H1 (cell line): ENCODE data around the gene ABI1. TPM values are rescaled to one million over a fixed set of nuclear protein-coding genes. Genes with fewer than 3 reads are reported as not detected.

Experiments used
- RAD21 ChIP-seq, 2 experiments: IDR thresholded peaks in 1 of 2; conservative IDR thresholded peaks in 1 of 2; 2 replicates each; pipeline ENCODE4 v1.6.1; 2011; ENCODE audit warnings: low read depth in 2 of 2, low read length in 2 of 2, improper control_type of control experiment in 1 of 2, inconsistent platforms in 1 of 2, mild to moderate bottlenecking in 1 of 2, moderate library complexity in 1 of 2
- polyA plus RNA-seq, 7 experiments: library from polyadenylated mRNA; depleted of rRNA in 3 of 7; stranded (reverse) in 5 of 7; unstranded in 2 of 7; fragments of >200 nt in 5 of 7; fragments of 200-250 nt in 2 of 7; gene quantifications; 1 replicate in 5 of 7; 2 replicates in 1 of 7; 4 replicates in 1 of 7; pipeline versions ENCODE4 v1.2.1 to v1.2.3, GENCODE V29; 2011 to 2013; ENCODE audit warnings: missing spikeins in 2 of 7, mixed read lengths in 2 of 7
- total RNA-seq: library from RNA; stranded (reverse); fragmentation: NEBNext Ultra II Directional; extraction: Animal tissue kit (Norgen Biotek cat#: 25700); gene quantifications from 2 replicates; pipeline ENCODE4 v1.2.1, GENCODE V29; 2021
- TF ChIP-seq, protein P1 (sequence below): IDR thresholded peaks from 2 replicates; pipeline ENCODE4 v1.6.1; 2011; ENCODE audit warnings: low read length, improper control_type of control experiment

The ABI1 gene
- total and polyA plus RNA-seq, 2 of the 8 experiments (the other 6 are each of a cell fraction or from before 2014, with no cell fraction given) = 35.4 to 37.0 TPM

DNA sequence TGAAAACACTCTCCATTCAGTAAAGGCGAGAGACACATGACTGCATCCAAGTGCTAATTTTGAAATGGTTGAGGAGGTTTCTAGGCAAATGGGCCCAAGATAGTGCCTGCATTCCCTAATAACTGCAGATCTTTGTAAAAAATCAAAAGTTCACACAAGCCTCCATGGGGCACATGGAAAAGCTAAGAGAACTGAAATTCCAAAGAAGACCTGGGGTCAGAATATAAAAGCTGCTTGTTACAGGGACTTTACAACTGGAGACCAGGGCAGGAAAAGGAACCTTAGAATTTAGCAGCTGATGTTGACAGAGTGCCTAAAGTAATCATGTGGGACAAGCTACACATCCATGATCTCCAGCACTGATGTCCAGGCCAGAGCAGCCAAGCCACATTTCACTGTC, 10.0 kb upstream of the ABI1 start (continued):
- TF ChIP-seq, protein P1, sequence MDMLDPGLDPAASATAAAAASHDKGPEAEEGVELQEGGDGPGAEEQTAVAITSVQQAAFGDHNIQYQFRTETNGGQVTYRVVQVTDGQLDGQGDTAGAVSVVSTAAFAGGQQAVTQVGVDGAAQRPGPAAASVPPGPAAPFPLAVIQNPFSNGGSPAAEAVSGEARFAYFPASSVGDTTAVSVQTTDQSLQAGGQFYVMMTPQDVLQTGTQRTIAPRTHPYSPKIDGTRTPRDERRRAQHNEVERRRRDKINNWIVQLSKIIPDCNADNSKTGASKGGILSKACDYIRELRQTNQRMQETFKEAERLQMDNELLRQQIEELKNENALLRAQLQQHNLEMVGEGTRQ = no peak
- no peak for TF ChIP-seq RAD21 (IDR thresholded peaks at IDR 0.05 in 1 of 2, conservative IDR thresholded peaks at IDR 0.05 in 1 of 2; ENCODE audit: low read depth in 2 of 2, low read length in 2 of 2)
- TF ChIP-seq, all 59 proteins: peak for 0
